Astrocyte (in vitro differentiated cells and primary cell): ENCODE measurements around the gene GAB2. TPM values are rescaled to one million over a fixed set of nuclear protein-coding genes. Genes with fewer than 3 reads are reported as not detected.
A peak's percentile ranks its signal among the peaks of the same experiment; 100 is the strongest.

Experiments used
- DNase-seq: peaks from one replicate; pipeline ENCODE4 v3.0.0-alpha.2; 2010; ENCODE audit warnings: low read depth
- FAIRE-seq: peaks from 2 replicates; lab custom pipeline; 2011; peaks lifted over from hg19 to GRCh38; lab: Jason Lieb, UNC
- H2AFZ ChIP-seq: 2 replicates; pipeline ENCODE4 v1.6.0; 2012; ENCODE audit warnings: low read depth, low read length, inconsistent platforms
- H3K27ac ChIP-seq: 2 replicates; pipeline ENCODE4 v1.5.1; 2011; ENCODE audit warnings: low read depth, low read length, inconsistent platforms
- H3K27me3 ChIP-seq: 2 replicates; pipeline ENCODE4 v1.6.0; 2011; ENCODE audit warnings: low read length, inconsistent platforms; ENCODE audit not compliant: insufficient read depth
- H3K36me3 ChIP-seq: 2 replicates; pipeline ENCODE4 v1.5.1; 2011; ENCODE audit warnings: low read length, inconsistent platforms; ENCODE audit not compliant: insufficient read depth
- H3K4me1 ChIP-seq: 2 replicates; pipeline ENCODE4 v1.5.1; 2011; ENCODE audit warnings: low read length, inconsistent platforms; ENCODE audit not compliant: insufficient read depth
- H3K4me2 ChIP-seq: 2 replicates; pipeline ENCODE4 v1.6.0; 2012; ENCODE audit warnings: low read length, inconsistent platforms
- H3K4me3 ChIP-seq: 2 replicates; pipeline ENCODE4 v1.5.1; 2011; ENCODE audit warnings: low read depth, mild to moderate bottlenecking, low read length, inconsistent platforms; ENCODE audit not compliant: insufficient read depth
- H3K79me2 ChIP-seq: 2 replicates; pipeline ENCODE4 v1.6.0; 2012; ENCODE audit warnings: mild to moderate bottlenecking, low read length, inconsistent platforms; ENCODE audit not compliant: insufficient read depth
- H3K9ac ChIP-seq: 2 replicates; pipeline ENCODE4 v1.6.0; 2012; ENCODE audit warnings: mild to moderate bottlenecking, low read length, inconsistent platforms
- H3K9me3 ChIP-seq: 2 replicates; pipeline ENCODE4 v1.5.1; 2012; ENCODE audit warnings: low read depth, mild to moderate bottlenecking, low read length, inconsistent platforms; ENCODE audit not compliant: insufficient read depth
- H4K20me1 ChIP-seq: 2 replicates; pipeline ENCODE4 v1.6.0; 2012; ENCODE audit warnings: low read length, inconsistent platforms; ENCODE audit not compliant: insufficient read depth
- H3K27ac Mint-ChIP-seq: one replicate; pipeline ENCODE4 v1.8.0; 2021; ENCODE audit warnings: mild to moderate bottlenecking, mixed read lengths; ENCODE audit not compliant: unreplicated experiment
- H3K27me3 Mint-ChIP-seq: one replicate; pipeline ENCODE4 v1.8.0; 2021; ENCODE audit warnings: low read depth, mixed read lengths; ENCODE audit not compliant: unreplicated experiment
- H3K36me3 Mint-ChIP-seq: one replicate; pipeline ENCODE4 v1.8.0; 2021; ENCODE audit warnings: low read depth, mixed read lengths; ENCODE audit not compliant: unreplicated experiment
- H3K4me1 Mint-ChIP-seq: one replicate; pipeline ENCODE4 v1.8.0; 2021; ENCODE audit warnings: low read depth, mixed read lengths; ENCODE audit not compliant: unreplicated experiment
- H3K4me3 Mint-ChIP-seq: one replicate; pipeline ENCODE4 v1.8.0; 2021; ENCODE audit warnings: mild to moderate bottlenecking, moderate library complexity, mixed read lengths; ENCODE audit not compliant: unreplicated experiment
- H3K9me3 Mint-ChIP-seq: one replicate; pipeline ENCODE4 v1.8.0; 2021; ENCODE audit warnings: mild to moderate bottlenecking, mixed read lengths; ENCODE audit not compliant: unreplicated experiment
- EZH2 ChIP-seq: IDR thresholded peaks from 2 replicates; pipeline ENCODE4 v1.6.1; 2012; ENCODE audit warnings: mild to moderate bottlenecking, low read length, inconsistent platforms; ENCODE audit not compliant: insufficient read depth
- total RNA-seq: library from RNA; stranded (reverse); gene quantifications from 2 replicates; pipeline ENCODE4 v1.2.1, GENCODE V29; 2021
- TF ChIP-seq, protein P1 (sequence below): IDR thresholded peaks from 2 replicates; pipeline ENCODE4 v1.5.1; 2011; ENCODE audit warnings: low read depth, mild to moderate bottlenecking, inconsistent platforms, low read length, moderate library complexity; ENCODE audit not compliant: insufficient read depth

The GAB2 gene
- total RNA-seq, 1 donor from 2014 or later = 18.2 TPM

DNA sequence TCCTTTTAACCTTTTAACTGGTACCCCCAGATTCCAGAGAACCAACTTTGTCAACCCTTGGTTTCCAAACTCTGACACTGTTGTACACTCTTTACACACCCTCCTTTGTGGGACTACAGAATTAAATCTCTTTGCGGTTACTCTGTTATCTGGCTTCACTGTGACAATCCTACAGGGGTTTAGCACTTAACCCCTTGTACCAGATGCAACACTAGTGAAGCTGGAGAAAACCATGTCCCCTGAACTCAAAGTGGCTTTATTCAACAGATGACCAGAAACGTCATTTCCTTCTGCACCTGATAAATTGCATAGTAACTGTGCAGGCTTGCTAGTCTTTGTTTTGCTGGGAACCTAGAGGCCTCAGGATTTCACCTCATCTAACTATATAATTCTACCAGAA lies 5.6 kb upstream of the GAB2 start:
- no peak overlapping the region for H3K4me2 ChIP-seq
- TF ChIP-seq EZH2 = no peak
- TF ChIP-seq, protein P1, sequence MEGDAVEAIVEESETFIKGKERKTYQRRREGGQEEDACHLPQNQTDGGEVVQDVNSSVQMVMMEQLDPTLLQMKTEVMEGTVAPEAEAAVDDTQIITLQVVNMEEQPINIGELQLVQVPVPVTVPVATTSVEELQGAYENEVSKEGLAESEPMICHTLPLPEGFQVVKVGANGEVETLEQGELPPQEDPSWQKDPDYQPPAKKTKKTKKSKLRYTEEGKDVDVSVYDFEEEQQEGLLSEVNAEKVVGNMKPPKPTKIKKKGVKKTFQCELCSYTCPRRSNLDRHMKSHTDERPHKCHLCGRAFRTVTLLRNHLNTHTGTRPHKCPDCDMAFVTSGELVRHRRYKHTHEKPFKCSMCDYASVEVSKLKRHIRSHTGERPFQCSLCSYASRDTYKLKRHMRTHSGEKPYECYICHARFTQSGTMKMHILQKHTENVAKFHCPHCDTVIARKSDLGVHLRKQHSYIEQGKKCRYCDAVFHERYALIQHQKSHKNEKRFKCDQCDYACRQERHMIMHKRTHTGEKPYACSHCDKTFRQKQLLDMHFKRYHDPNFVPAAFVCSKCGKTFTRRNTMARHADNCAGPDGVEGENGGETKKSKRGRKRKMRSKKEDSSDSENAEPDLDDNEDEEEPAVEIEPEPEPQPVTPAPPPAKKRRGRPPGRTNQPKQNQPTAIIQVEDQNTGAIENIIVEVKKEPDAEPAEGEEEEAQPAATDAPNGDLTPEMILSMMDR = no peak
- no peaks in the 10 kb centered on the region for H3K27me3 Mint-ChIP-seq

DNA sequence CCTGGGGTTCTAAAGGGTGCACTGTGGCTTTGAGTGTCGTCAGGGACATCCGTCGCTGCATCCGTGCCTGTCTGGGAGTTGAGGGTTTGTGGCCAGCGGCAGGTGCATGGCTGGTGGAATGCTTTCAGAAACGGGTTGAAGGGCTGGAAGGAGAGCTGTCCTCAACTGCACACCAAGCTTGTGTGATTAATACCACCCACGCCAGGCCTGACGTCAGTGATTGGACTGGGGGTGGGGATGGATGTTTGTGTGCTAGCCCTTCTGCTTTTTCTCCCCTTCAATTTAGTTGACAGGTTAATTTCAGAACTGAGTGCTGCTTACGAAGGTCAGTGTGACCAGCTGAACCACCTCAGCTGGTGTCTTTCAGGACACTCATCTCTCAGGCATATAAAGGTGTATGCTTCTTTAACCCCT lies 3.2 kb upstream of the GAB2 start:
- H4K20me1 ChIP-seq = no peaks in the 10 kb centered on the region
- peaks cover 35% of the 10 kb centered on the region for H3K4me1 ChIP-seq
- no peaks in the 10 kb centered on the region for H3K9me3 ChIP-seq
- no peaks in the 10 kb centered on the region for H3K27me3 ChIP-seq
- Mint-ChIP-seq H3K4me1 (peaks cover 26% of the 10 kb centered on the region), H3K4me3 (no peak overlapping the region), H3K27ac (no peak overlapping the region), H3K27me3 (no peaks in the 10 kb centered on the region), H3K36me3 (no peaks in the 10 kb centered on the region), H3K9me3 (no peaks in the 10 kb centered on the region)
- peak overlapping the region; percentile 13 for H2AFZ ChIP-seq
- no peaks in the 10 kb centered on the region for H3K36me3 ChIP-seq
- no peaks in the 10 kb centered on the region for H3K79me2 ChIP-seq
- peak overlapping the region; percentile 64 for H3K27ac ChIP-seq
- H3K9ac ChIP-seq = no peak overlapping the region
- DNase-seq (peak; percentile 86), FAIRE-seq (no peak)
- no peak overlapping the region for H3K4me3 ChIP-seq
- TF ChIP-seq, protein P1 = no peak
- no peak for TF ChIP-seq EZH2
- H3K4me2 ChIP-seq = peak overlapping the region; percentile 89

More for the DNA sequence above, 5.6 kb upstream of the GAB2 start:
- no peak overlapping the region for H3K4me3 Mint-ChIP-seq
- Histone ChIP-seq H3K27ac (no peak overlapping the region), H3K36me3 (no peaks in the 10 kb centered on the region), H3K4me1 (peaks cover 26% of the 10 kb centered on the region), H3K4me3 (no peak overlapping the region), H3K79me2 (no peaks in the 10 kb centered on the region), H3K9ac (no peak overlapping the region), H3K27me3 (no peaks in the 10 kb centered on the region), H4K20me1 (no peaks in the 10 kb centered on the region), H2AFZ (no peak overlapping the region), H3K9me3 (no peaks in the 10 kb centered on the region)
- H3K4me1 Mint-ChIP-seq = peaks cover 26% of the 10 kb centered on the region
- DNase-seq = no peak
- H3K27ac Mint-ChIP-seq = no peak overlapping the region
- H3K9me3 Mint-ChIP-seq = no peaks in the 10 kb centered on the region
- no peak for FAIRE-seq
- no peaks in the 10 kb centered on the region for H3K36me3 Mint-ChIP-seq

DNA sequence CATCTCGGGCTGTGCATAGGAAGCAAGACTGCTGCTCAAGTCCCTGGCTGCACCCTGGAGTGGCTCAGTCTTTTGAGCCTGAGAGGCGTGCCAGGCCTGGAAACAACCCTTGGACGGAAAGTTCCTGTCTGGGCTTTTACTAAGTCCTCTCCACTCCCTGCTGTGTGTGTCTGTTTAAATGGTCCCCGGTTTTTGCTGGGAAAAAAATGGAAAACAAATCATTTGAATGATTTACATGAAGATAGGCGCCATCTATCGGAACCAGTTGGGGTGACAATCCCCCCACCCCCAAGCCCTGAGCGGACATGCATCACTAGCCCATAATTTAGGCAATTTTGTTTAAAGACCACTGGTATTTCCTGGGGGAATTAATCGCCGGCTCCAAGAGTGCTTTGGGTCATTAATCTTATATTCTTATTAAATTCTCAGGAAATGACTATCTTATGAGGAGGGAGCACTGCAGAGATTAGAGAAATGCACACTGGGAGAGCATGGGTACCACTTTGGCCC lies 2.7 kb upstream of the GAB2 start:
- Mint-ChIP-seq H3K4me3 (peak overlapping the region; percentile 60), H3K36me3 (no peaks in the 10 kb centered on the region), H3K27me3 (no peaks in the 10 kb centered on the region), H3K4me1 (peaks cover 22% of the 10 kb centered on the region), H3K9me3 (no peaks in the 10 kb centered on the region), H3K27ac (no peak overlapping the region)
- Histone ChIP-seq H3K36me3 (no peaks in the 10 kb centered on the region), H3K9me3 (no peaks in the 10 kb centered on the region), H3K4me1 (peaks cover 35% of the 10 kb centered on the region), H3K27ac (peak overlapping the region; percentile 64), H3K9ac (peak overlapping the region; percentile 63), H3K4me2 (peak overlapping the region; percentile 89), H2AFZ (peak overlapping the region; percentile 74), H3K27me3 (no peaks in the 10 kb centered on the region), H4K20me1 (no peaks in the 10 kb centered on the region), H3K79me2 (no peaks in the 10 kb centered on the region), H3K4me3 (peak overlapping the region; percentile 42)
- DNase-seq = peak; percentile 88
- TF ChIP-seq EZH2 = no peak
- TF ChIP-seq, protein P1 = peak; percentile 73
- FAIRE-seq = no peak
